ENCODE data around the gene OVOL1.

- TF ChIP-seq POLR2A (IDR thresholded peaks at IDR 0.05) (no peak), CTCF (IDR thresholded peaks at IDR 0.05) (no peak)
These were observed 10.1 kb upstream of the OVOL1 start for GRCh38 chr11:65776710-65777141.

All from heart left ventricle (tissue), 13 donors.